HL-60 (cell line): ENCODE measurements around the gene VAV2.

Experiments used
- DNase-seq, 2 experiments: peaks; one replicate each; pipeline ENCODE4 v3.0.0-alpha.2; 2010 to 2020; ENCODE audit warnings: low read depth in 1 of 2, low spot score in 1 of 2
- H3K27ac ChIP-seq: fragments of 250-450 bp; sonication (Bioruptor Pico); replicated peaks from 2 replicates; pipeline ENCODE4 v1.5.1; 2020; ENCODE audit warnings: mild to moderate bottlenecking, moderate library complexity
- H3K27me3 ChIP-seq: fragments of 250-450 bp; sonication (Bioruptor Pico); 2 replicates; pipeline ENCODE4 v1.5.1; 2021; ENCODE audit warnings: mild to moderate bottlenecking, moderate library complexity; ENCODE audit not compliant: insufficient read depth, poor library complexity, severe bottlenecking
- H3K4me3 ChIP-seq: replicated peaks from 2 replicates; pipeline ENCODE4 v1.5.1; 2011; ENCODE audit warnings: mild to moderate bottlenecking, control low read depth, low read length; ENCODE audit not compliant: insufficient read depth
- GABPA ChIP-seq: IDR thresholded peaks from 2 replicates; pipeline ENCODE4 v1.6.1; 2012; ENCODE audit warnings: low read depth
- POLR2AphosphoS5 ChIP-seq: IDR thresholded peaks from 2 replicates; pipeline ENCODE4 v1.6.1; 2012; ENCODE audit warnings: low read depth
- SPI1 ChIP-seq: IDR thresholded peaks from 2 replicates; pipeline ENCODE4 v1.6.1; 2012; ENCODE audit warnings: low read depth, mild to moderate bottlenecking, borderline replicate concordance
- TF ChIP-seq, protein P1 (sequence below): IDR thresholded peaks from 2 replicates; pipeline ENCODE4 v1.6.1; 2012; ENCODE audit warnings: low read depth; ENCODE audit not compliant: insufficient replicate concordance
- TF ChIP-seq, protein P2 (sequence below): IDR thresholded peaks from one replicate; pipeline ENCODE4 v1.5.1; 2011; ENCODE audit warnings: low read length, control low read depth, inconsistent platforms; ENCODE audit not compliant: insufficient read depth

The VAV2 gene

DNA sequence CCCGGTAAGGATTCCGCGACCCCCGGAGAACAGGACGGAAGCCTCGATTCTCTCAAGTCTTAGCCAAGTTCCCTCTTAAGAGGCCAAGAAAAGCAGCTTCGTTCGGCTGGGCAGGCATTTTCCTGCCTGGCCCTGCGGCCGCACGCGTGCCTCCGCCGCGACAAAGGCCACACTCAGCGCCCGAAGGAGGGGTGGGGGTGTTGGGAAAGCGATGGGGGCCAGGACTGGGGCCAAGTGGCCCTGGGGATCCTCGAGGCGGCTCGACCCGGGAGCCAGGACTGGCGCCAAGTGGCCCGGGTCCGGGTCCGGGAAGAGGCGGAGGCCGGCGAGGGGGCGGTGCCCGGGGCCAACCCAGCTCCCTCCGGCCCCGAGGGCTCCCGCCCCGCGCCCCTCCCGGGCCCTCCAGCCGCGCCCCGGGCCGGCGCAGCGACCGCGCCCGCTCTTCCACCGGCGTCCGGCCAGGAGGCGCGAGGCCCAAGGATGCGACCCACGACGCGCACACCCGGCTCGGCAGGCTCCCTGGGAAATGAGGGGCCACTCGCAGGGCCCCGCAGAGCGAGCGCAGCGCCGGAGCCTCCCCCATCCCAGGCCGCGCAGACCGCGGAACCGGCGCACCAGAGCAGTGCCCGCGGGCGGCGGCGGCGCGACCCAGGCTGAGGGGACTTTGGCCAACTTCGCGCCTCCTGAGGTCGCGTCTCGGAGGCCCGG lies 756 bp downstream of the VAV2 start:
- Histone ChIP-seq H3K4me3 (peak overlapping the region; percentile 68), H3K27me3 (peaks cover 33% of the 10 kb centered on the region), H3K27ac (no peak overlapping the region)
- DNase-seq: peak in 1 of 2 experiments; percentile 16
- TF ChIP-seq, protein P1, sequence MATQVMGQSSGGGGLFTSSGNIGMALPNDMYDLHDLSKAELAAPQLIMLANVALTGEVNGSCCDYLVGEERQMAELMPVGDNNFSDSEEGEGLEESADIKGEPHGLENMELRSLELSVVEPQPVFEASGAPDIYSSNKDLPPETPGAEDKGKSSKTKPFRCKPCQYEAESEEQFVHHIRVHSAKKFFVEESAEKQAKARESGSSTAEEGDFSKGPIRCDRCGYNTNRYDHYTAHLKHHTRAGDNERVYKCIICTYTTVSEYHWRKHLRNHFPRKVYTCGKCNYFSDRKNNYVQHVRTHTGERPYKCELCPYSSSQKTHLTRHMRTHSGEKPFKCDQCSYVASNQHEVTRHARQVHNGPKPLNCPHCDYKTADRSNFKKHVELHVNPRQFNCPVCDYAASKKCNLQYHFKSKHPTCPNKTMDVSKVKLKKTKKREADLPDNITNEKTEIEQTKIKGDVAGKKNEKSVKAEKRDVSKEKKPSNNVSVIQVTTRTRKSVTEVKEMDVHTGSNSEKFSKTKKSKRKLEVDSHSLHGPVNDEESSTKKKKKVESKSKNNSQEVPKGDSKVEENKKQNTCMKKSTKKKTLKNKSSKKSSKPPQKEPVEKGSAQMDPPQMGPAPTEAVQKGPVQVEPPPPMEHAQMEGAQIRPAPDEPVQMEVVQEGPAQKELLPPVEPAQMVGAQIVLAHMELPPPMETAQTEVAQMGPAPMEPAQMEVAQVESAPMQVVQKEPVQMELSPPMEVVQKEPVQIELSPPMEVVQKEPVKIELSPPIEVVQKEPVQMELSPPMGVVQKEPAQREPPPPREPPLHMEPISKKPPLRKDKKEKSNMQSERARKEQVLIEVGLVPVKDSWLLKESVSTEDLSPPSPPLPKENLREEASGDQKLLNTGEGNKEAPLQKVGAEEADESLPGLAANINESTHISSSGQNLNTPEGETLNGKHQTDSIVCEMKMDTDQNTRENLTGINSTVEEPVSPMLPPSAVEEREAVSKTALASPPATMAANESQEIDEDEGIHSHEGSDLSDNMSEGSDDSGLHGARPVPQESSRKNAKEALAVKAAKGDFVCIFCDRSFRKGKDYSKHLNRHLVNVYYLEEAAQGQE: no peak
- TF ChIP-seq GABPA: no peak
- no peak for TF ChIP-seq POLR2AphosphoS5
- no peak for TF ChIP-seq SPI1
- TF ChIP-seq, protein P2, sequence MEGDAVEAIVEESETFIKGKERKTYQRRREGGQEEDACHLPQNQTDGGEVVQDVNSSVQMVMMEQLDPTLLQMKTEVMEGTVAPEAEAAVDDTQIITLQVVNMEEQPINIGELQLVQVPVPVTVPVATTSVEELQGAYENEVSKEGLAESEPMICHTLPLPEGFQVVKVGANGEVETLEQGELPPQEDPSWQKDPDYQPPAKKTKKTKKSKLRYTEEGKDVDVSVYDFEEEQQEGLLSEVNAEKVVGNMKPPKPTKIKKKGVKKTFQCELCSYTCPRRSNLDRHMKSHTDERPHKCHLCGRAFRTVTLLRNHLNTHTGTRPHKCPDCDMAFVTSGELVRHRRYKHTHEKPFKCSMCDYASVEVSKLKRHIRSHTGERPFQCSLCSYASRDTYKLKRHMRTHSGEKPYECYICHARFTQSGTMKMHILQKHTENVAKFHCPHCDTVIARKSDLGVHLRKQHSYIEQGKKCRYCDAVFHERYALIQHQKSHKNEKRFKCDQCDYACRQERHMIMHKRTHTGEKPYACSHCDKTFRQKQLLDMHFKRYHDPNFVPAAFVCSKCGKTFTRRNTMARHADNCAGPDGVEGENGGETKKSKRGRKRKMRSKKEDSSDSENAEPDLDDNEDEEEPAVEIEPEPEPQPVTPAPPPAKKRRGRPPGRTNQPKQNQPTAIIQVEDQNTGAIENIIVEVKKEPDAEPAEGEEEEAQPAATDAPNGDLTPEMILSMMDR: no peak

DNA sequence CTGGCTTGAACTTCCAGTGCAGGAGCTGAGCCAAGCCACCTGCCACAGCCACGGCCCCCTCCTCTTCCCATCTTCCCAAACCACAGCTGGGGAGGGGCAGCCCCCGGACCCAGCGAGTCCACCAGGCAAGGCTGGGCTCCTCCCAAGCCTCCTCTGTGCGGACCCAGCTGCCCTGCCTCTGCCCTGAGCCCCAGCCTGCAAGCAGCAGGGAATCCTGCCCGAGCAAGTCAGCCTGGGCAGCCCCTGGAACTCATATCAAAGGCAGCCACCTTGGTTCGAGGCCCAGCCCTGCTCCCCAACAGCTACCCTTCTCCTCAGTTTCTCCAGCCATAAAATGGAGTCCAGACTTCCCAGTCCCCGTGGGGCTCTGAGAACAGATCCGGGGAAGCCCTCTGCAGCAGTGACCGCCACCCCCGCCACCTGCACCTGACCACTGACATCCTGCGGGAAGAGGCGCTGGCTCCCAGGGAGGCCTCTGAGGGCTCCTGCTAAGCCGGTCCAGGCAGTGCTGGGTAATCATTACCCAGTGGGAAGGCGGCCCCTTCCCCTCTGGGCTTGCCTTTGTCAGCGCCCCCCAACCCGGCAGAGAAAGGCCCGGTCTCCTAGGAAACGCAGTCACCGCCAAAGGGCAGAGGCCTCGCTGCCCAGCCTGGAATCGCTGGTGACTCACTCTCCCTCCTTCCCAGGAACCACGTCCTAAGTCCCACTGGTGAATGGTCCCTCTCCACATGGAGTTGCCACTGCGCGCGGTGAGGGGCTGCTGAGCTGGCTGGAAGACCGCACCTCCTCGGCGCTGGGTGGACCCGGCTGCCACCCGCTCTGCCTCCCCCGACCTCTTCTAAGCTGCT lies 1.5 kb downstream of the VAV2 start:
- no peak overlapping the region for H3K27ac ChIP-seq
- DNase-seq: no peak
- peak overlapping the region; percentile 68 for H3K4me3 ChIP-seq

More for the DNA sequence above, 1.5 kb downstream of the VAV2 start:
- TF ChIP-seq, protein P2: no peak
- TF ChIP-seq POLR2AphosphoS5 (no peak), GABPA (no peak), SPI1 (no peak)
- TF ChIP-seq, protein P1: no peak
- peaks cover 33% of the 10 kb centered on the region for H3K27me3 ChIP-seq
